GM18873 (cell line): ENCODE data around the gene POLR2A.

Experiments used
- ATAC-seq: cut with Tn5 transposase; IDR thresholded peaks from one replicate; pipeline ENCODE4 v1.9.1; 2021; ENCODE audit warnings: mild to moderate bottlenecking, moderate library complexity, moderate number of reproducible peaks; ENCODE audit not compliant: unreplicated experiment, low FRiP score

POLR2A gene

DNA sequence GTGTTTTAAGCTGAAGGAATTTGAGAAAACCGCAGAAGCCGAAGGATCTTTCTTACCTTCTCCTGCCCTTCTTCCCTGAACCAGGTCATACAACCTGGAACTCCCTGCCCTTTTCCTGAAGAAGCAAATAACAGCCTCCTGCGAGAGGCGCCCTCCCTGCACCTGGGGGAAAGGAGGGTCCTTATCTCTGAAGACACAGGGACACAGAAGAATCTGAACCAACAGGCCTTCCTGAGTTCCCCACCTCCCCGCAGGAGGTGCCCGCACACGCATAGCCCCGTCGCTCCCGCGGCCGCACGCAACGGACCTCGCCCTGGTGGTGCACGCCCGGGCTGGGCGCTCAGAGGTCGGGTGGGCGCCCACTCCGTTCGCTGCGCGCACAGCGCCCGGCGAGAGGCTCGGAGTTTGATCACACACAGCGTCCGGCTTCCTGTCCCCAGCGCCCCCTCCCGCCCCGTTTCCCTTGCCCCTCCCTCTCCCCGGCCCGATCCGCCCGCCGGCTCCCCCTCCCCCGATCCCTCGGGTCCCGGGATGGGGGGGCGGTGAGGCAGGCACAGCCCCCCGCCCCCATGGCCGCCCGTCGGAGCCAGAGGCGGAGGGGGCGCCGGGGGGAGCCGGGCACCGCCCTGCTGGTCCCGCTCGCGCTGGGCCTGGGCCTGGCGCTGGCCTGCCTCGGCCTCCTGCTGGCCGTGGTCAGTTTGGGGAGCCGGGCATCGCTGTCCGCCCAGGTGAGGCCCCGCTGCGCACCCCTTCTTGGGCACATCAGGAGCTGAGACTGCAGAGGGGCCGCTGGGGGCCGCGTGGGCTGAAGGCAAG lies 64.6 kb downstream of the POLR2A start, which contains the start of gene TNFSF12:
TSS of gene TNFSF12 (plus strand) at position 474 of the 816 bp plus-strand sequence. CDS start at position 570, 96 bp downstream.
- ATAC-seq, result no peak
